ENCODE results near the gene SPATS2.

- TF ChIP-seq CTCF (conservative IDR thresholded peaks at IDR 0.05; ENCODE audit: low read length) (no peak), EZH2phosphoT487 (IDR thresholded peaks at IDR 0.05; ENCODE audit: borderline replicate concordance, low read depth, low read length) (no peak)
Measured at GRCh38 chr12:49521389-49521788, 154.1 kb downstream of the SPATS2 start.
